Left colon (tissue), 2 donors: Measurements from ENCODE around the gene SNX30. TPM values are rescaled to one million over a fixed set of nuclear protein-coding genes. Genes with fewer than 3 reads are reported as not detected.
A peak's percentile ranks its signal among the peaks of the same experiment; 100 is the strongest.

Source experiments
- ATAC-seq: fragments of 200-7000 bp; cut with Tn5 transposase; one replicate; pipeline ENCODE4 v1.9.1; 2020; ENCODE audit warnings: mild to moderate bottlenecking, moderate library complexity
- DNase-seq, 2 donors: peaks; one replicate each; pipeline ENCODE4 v3.0.0-alpha.2; 2020
- intact Hi-C, 2 donors: fragments of 100-400 bp; cut with DNase I in 1 of 2; cut with micrococcal nuclease in 1 of 2; formaldehyde crosslinking; loops; one replicate each; pipeline versions ENCODE4 v1.11.2 to v1.14.0; 2022; cut with DNase I, micrococcal nuclease
- total RNA-seq, 2 donors: library from RNA; stranded (reverse); fragmentation: NEBNext Ultra II Directional; extraction: Animal tissue kit (Norgen Biotek cat#: 25700); gene quantifications; one replicate each; pipeline ENCODE4 v1.2.1, GENCODE V29; 2021
- donor health status: DM: no; HTN: no; CAD: no.
- donor health status: DM: yes; HTN: yes; CAD: no.

SNX30 gene
- total RNA-seq, 2 donors from 2014 or later = 30.7 to 35.3 TPM

GRCh38 chr9:112747094-112747493, 3.5 kb upstream of the SNX30 start:
- DNase-seq = no peak
- ATAC-seq = no peak
- intact Hi-C loops = no loop called here

DNA sequence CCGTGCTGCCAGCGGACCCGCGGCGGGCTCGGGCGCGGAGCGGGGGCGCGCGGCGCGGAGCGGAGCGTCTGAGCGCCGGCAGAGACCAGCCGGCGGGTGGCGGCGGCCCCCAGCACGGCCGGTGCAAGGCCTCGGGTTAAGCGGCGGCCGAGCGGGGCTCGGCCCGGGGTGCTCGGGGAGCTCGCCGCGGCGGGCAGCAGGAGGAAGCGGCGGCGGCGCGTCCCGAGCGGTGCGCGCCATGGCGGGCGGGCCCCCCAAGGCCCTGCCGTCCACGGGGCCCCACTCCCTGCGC, 150 bp downstream of the SNX30 start:
- DNase-seq (no peak), ATAC-seq (peak; percentile 22)
- intact Hi-C loops = no loop called here

- DNase-seq (peak; percentile 58 to 63), ATAC-seq (peak; percentile 25)
- intact Hi-C loops = no loop called here
Observed at GRCh38 chr9:112751056-112751795, 666 bp downstream of the SNX30 start.

DNA sequence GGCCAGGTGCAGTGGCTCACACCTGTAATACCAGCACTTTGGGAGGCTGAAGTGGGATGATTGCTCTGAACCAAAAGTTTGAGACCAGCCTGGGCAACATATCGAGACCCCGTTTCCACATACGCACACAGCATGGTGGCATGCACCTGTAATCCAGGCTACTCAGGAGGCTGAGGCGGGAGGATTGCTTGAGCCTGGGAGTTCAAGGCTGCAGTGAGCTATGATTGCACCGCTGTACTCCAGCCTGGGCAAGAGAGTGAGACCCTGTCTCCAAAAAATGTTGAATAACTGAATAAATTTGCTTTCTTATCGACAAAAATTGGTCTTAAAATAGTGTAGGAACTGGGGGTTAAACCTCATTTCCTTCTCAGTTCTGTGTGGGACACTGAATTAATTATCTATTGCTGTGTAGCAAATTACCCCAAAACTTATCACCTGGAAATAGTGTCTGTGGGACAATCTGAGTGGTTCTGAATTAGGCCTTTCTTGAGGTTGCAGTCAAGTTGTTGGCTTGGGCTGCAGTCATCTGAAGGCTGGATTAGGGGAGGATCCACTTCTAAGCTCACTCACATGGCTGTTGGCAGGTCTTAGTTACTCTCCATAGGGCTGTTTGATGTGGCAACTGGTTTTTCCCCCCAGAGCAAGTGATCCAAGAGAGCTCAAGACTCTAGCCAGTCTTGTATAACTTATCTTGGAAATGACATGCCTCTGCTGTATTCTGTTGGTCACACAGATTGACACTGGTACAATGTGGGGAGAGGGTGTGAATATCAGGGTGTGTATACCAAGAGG, 2.0 kb downstream of the SNX30 start:
- DNase-seq (no peak), ATAC-seq (no peak)
- intact Hi-C loops = no loop called here

- ATAC-seq = no peak
- intact Hi-C loops = no loop called here
- no peak for DNase-seq
Observed at GRCh38 chr9:112753725-112754124, 3.2 kb downstream of the SNX30 start.

DNA sequence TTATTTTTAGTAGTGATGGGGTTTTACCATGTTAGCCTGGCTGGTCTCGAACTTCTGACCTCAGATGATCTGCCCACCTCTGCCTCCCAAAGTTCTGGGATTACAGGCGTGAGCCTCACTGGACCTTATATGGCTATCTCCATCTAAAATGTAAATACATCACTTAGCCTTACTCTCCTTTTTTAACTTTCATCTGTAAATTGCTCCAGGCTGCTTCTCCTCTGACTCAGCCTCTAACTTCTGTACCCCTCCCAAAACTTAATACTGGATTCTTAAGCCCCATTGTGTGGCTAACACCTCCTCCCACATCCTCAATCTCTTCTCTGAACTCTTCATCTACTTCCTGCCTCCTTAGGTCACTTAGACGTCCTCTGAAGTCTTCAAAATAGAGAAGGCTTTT, 4.0 kb downstream of the SNX30 start:
- intact Hi-C loops = no loop called here
- no peak for DNase-seq
- ATAC-seq = no peak

DNA sequence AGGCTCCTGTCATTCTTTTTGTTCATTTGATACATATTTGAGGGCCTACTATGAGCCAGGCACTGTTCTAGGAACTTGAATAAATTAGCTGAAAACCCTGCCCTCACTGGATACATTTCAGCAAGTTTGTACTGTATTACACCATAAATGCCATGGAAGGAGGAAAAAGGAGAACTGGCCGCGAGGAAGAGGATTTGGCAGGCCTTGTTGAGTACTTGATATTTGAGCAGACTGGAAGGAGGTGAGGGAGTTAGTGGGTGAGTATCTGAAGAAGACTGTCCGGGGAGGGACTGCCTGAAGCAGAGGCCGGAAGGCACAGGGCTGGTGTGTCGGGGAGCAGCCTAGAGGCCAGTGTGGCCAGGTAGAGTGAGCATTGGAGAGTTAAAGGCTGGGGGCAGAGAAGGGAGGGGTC, 4.5 kb downstream of the SNX30 start:
- intact Hi-C loops = no loop called here
- DNase-seq (peak in 1 of 2 donors; percentile 48), ATAC-seq (peak; percentile 14)

DNA sequence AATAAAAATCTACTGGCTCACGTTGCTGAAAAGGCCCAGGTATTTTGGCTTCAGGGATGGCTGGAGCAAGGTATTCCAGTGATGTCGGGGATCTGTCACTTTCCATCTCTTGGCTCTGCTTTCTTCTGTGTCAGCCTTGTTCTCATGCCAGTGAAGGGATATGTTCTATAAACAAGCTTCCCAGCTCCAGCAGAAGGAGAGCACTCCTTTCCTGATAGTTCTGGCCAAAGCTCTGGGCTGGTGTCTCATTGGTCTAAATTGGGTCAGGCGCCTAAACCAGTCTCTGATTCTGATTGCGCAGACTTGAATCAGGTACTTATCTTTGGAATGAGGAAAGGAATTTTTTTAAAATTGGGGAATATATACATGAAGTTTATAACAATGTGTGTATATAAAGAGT, 5.1 kb downstream of the SNX30 start:
- ATAC-seq = peak; percentile 9
- intact Hi-C loops = no loop called here

DNA sequence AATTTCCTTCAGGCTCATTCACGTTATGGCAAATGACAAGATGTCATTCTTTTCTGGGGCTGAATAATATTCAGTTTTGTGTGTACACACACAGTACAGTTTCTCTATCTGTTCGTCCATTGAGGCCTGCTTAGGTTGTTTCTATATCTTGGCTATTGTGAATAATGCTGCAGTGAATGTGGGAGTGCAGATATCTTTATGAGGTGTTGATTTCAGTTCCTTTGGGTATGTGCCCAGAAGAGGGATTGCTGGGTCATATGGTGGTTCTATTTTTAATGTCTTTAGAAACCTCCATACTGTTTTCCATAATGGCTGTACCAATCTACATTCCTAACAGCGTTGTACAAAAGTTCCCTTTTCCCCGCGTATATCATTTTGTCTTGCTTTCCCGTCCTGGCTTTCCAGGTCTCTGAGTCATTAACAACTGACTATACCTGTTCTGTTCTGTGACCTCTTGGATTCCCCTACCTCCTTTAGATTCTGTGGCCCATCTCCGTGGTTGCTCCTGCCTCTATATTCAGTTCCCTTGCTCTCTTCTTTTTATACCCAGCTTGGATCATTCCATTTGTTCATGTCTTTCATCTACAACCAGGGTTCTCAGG, 6.8 kb downstream of the SNX30 start:
- DNase-seq (no peak), ATAC-seq (peak; percentile 49)
- intact Hi-C loops = no loop called here

More for the DNA sequence above, 5.1 kb downstream of the SNX30 start:
- DNase-seq = no peak

DNA sequence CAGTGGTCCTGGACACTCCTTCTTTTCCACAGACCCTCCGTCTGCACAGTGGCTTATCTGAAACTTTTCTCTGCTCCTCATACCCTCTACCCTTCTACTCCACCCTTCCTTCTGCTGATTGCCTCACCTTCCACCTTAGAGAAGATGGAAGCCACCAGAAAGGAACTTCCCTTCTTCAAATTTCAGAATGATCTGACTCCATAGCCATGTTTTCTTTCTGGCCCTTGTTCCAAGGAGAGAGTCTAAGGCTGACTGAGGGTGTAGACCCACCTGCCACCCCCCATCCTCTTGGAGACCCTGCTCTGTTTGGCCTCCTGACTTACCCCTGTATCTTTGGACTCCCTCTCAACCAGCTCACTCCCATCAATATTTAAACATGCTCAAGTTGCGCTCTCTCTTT, 7.4 kb downstream of the SNX30 start:
- no peak for ATAC-seq

DNA sequence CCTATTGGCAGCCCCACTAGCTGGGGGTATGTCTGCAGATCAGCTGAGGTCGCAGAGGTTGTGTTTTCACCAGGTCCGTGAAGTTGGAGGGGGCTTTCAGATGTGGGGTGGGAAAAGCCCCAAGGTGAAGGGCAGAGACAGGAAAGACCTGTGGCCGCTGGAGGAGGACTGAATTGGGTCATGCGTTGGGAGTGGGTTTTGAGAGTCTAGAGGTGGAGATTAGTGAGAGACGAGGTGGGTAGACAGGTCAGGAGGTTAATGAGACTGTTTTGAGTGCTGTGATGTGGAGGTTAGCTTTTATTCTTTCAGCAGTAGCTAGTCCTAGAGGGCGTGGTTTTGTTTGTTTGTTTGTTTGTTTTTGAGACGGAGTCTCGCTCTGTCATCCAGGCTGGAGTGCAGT, 10.3 kb downstream of the SNX30 start:
- DNase-seq = no peak
- ATAC-seq = no peak
- intact Hi-C loops = no loop called here

More for the DNA sequence above, 7.4 kb downstream of the SNX30 start:
- intact Hi-C loops = no loop called here
- DNase-seq = no peak

DNA sequence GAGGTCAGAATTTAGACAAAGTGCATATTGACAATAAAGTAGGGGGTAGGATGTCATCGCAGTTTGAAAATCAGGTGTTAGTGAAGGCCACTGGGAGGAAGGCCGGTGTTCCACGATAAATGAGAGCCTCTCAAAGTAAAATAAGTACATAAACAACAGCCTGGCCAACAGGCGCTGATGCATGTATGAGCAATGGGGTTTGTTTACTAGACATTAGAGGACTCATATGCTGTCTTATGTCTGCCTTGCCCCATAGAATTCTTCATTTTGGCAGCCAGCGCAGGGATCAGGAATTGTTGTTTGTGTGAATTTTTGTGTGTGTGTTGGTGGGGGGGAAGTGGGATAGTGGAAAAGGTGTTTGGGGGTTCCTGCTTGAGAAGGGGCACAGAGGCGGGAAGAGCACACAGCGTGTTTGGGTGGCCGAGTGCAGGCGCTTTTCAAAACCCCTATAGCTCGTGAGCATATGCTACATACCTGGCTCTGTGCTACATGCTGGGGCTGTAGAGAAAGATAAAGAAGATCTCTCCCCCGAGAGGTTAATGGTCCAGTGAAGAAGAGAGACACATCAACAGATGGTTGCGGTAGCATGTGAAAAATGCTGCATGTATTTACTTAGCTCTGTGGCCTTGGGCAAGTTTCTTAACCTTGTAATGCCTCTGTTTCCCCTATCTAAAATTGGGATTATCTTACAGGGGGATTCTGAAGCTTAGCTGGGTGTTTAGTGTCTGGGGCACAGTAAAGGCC, 11.5 kb downstream of the SNX30 start:
- ATAC-seq (no peak), DNase-seq (no peak)
- intact Hi-C loops = no loop called here

- ATAC-seq (no peak), DNase-seq (no peak)
- intact Hi-C loops = no loop called here
Observed at GRCh38 chr9:112762726-112763518, 12.4 kb downstream of the SNX30 start.

- intact Hi-C loops = no loop called here
- ATAC-seq = peak; percentile 16
- DNase-seq = no peak
Observed at GRCh38 chr9:112764344-112764743, 13.8 kb downstream of the SNX30 start.

- intact Hi-C loops = no loop called here
- DNase-seq = peak; percentile 65 to 85
- ATAC-seq = peak; percentile 99
Observed at GRCh38 chr9:112764837-112765236, 14.3 kb downstream of the SNX30 start.

DNA sequence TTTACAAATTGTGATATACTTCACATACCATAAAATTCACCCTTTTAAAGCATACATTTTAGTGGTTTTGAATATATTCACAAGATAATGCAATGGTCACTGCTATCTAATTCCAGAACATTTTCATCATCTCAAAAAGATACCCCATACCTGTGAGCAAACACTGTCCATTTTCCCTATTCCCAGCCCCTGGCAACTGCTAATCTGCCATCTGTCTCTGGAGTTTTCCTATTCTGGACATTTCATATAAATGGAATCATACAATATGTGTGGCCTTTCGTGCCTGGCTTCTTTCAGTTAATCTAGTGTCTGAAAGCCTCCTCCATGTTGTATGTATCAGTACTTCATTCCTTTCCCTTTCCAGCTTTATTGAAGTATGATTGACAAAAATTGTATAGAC, 14.7 kb downstream of the SNX30 start:
- intact Hi-C loops = no loop called here
- ATAC-seq = no peak
- DNase-seq = no peak

- intact Hi-C loops = no loop called here
- ATAC-seq = no peak
- no peak for DNase-seq
Observed at GRCh38 chr9:112771359-112772214, 21.0 kb downstream of the SNX30 start.

DNA sequence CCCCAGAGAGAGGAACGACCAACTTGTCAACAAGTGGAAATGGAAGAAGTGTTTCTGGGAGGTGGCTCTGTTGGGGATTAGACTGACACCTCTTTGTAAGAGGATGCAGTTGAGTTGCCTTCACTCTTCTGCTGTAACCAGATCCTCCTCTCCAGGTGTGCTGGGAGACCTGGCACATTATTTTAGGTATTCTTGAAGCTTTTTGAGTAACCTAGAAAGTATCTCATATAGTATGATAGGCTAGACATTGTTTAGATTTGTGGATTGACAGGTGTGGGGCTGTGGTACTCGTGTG, 21.6 kb downstream of the SNX30 start:
- intact Hi-C loops = no loop called here
- ATAC-seq (no peak), DNase-seq (no peak)
